ENCODE measurements around the gene POLRMT.

POLRMT gene

DNA sequence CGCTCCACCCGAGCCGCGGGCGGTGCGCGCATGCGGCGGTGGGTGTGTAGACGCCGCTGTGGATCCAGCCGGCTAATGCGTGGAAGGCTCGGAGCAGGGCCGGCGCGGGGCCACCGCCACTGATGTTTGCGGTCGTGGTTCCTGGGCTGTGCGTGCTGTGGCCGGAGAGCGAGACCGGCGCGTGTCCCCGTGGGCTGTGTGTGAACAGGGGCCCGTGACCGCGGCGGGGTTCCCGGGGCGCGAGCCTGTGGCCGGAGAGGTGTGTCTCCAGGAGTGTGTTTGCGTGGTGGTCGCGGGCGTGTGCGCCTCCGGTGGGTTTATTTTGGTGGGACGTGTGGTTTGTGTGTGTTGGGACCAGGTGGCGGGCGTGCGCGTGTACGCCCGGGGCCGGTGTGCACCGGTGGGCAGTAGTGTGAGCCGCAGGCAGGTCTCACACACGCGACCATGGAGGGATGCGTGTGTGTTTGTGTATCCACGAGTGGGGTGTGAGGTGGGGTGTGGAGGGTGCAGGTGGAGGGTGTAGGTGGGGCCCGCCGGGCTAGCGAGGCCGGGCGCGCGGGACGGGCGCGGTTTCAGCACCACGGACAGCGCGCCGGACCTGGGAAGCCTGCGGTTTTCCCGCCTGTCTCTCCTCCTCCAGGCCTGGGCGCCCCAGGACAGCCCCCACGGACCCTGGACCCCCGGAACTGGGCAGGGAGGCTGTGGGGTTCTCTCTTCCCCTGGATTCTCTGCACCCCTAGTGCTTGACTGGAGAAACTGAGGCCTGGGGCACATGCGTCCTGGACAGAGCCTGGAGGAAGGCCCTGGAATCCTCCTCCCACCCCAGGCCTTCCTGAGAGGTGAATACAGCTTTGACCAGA lies 42.0 kb downstream of the POLRMT start:
- DNase-seq (ENCODE audit: low spot score) = no peak
- ChIA-PET POLR2A (ENCODE audit: low non-redundant PET) (no interaction called here), CTCF (interaction anchor here (0.7 kb wide), 1 partner anchor 37 kb away, joined by 3 read pairs; no protein-coding TSS in a partner anchor)
- TF ChIP-seq, protein P1, sequence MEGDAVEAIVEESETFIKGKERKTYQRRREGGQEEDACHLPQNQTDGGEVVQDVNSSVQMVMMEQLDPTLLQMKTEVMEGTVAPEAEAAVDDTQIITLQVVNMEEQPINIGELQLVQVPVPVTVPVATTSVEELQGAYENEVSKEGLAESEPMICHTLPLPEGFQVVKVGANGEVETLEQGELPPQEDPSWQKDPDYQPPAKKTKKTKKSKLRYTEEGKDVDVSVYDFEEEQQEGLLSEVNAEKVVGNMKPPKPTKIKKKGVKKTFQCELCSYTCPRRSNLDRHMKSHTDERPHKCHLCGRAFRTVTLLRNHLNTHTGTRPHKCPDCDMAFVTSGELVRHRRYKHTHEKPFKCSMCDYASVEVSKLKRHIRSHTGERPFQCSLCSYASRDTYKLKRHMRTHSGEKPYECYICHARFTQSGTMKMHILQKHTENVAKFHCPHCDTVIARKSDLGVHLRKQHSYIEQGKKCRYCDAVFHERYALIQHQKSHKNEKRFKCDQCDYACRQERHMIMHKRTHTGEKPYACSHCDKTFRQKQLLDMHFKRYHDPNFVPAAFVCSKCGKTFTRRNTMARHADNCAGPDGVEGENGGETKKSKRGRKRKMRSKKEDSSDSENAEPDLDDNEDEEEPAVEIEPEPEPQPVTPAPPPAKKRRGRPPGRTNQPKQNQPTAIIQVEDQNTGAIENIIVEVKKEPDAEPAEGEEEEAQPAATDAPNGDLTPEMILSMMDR (conservative IDR thresholded peaks at IDR 0.05; ENCODE audit: low read depth) = no peak
- no peak overlapping the region for H3K27ac ChIP-seq

DNA sequence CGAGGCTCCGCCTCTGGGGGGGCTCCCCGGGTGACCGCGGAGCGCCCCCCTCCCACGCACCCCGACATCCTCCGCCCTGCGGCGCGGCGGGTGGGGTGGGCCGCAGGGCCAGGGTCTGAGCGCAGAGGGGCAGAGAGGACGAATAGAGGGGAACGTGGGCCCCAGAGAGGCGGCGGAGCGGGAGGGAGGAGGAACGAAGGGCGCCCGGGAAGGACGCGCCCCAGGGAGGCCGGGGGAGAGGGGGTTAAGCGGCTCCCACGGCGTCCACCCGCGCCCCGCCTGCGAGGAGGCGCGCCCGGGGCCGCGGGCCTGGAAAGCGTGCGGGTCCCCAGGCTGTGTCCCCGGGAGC lies 42.6 kb downstream of the POLRMT start:
- no peak for DNase-seq (ENCODE audit: low spot score)
- H3K27ac ChIP-seq = no peak overlapping the region
- ChIA-PET POLR2A (ENCODE audit: low non-redundant PET) (no interaction called here), CTCF (no interaction called here)
- TF ChIP-seq, protein P1 (conservative IDR thresholded peaks at IDR 0.05; ENCODE audit: low read depth) = no peak

DNA sequence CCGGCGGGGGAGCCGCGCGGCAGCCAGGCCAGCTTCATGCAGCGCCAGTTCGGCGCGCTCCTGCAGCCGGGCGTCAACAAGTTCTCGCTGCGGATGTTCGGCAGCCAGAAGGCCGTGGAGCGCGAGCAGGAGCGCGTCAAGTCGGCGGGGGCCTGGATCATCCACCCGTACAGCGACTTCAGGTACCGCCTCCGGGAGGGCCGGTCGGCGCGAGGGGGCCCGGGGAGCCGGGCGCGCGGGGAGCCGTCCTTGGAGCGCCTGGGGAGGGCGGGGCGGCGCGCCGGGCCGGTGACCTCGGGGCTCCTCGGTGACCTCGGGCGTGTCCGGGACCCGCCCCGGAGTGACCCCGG lies 43.0 kb downstream of the POLRMT start:
- POLR2A ChIA-PET (ENCODE audit: low non-redundant PET) = no interaction called here
- CTCF ChIA-PET = no interaction called here
- no peak for DNase-seq (ENCODE audit: low spot score)
- H3K27ac ChIP-seq = no peak overlapping the region
- TF ChIP-seq, protein P1 (conservative IDR thresholded peaks at IDR 0.05; ENCODE audit: low read depth) = no peak

DNA sequence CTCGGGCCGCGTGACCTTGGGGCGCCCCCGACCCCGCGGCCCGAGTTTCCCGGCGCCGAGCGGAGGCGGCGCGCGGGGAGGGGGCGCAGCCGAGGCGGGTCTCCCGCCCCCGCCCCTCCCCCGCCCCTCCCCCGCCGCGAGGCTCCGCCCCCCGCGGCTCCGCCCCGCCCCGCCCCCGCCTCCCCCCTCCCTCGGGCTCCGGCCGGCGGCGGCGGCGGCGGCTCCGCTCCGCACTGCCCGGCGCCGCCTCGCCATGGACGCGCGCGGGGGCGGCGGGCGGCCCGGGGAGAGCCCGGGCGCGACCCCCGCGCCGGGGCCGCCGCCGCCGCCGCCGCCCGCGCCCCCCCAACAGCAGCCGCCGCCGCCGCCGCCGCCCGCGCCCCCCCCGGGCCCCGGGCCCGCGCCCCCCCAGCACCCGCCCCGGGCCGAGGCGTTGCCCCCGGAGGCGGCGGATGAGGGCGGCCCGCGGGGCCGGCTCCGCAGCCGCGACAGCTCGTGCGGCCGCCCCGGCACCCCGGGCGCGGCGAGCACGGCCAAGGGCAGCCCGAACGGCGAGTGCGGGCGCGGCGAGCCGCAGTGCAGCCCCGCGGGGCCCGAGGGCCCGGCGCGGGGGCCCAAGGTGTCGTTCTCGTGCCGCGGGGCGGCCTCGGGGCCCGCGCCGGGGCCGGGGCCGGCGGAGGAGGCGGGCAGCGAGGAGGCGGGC lies 43.5 kb downstream of the POLRMT start, which contains the start of gene HCN2:
Gene HCN2, plus strand, starts transcription at position 189 of the 703 bp plus-strand sequence. Its CDS starts 65 bp downstream, at position 254.
- TF ChIP-seq, protein P1 (conservative IDR thresholded peaks at IDR 0.05; ENCODE audit: low read depth) = no peak
- H3K27ac ChIP-seq = peak within 1 kb of the TSS; percentile 57; the same call in 1 of the 2 replicates
- ChIA-PET CTCF (no interaction called here), POLR2A (ENCODE audit: low non-redundant PET) (no interaction called here)
- no peak for DNase-seq (ENCODE audit: low spot score)

DNA sequence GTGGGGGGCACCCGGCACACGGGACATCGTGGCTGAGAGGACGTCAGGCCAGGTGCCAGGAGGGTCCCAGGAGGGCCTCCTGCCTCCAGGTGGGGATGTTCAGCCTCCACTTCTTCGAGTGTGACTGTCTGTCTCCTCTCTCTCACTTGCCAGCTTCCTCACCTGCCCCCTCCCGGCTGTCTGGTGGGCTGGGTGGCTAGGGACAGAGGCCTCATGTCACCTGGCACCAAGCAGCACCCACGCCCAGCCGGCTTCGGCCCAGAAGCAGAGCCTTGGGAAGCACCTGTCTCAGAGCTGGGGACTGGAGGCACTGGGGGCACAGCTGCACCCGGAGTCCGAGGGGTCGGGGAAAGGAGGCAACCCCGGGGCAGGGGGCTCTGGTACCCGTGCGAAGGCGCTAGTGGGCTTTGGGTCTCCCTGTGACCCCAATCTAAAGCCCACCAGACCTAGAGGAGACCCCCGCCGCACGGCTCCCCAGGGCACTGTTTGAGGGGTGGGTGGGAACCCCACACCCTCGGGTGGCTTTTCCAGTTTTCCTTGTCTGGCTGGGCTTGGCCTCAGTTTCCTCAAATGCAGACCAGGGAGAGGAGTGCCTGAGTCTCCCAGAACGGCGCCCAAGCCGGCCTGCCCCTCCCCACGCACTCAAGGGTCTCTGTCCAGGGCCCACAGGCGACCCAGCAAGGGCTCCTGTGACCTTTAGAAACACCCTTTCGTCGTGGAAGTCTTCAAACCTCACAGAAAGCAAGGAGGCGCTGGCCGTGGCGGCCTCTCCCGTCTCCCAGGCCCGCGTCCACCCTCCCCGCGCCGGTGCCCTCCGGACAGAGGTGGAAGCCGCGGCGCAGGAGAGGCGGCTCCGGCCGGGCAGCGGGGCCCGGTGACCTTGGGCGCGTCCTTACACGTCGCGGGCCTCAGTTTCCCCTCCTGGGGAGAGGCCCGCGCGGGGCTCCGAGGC lies 44.3 kb downstream of the POLRMT start:
- ChIA-PET CTCF (interaction anchor here (0.7 to 0.9 kb wide), 3 partner anchors 27 to 154 kb away, joined by 3 to 4 read pairs (median 3); no protein-coding TSS in a partner anchor), POLR2A (ENCODE audit: low non-redundant PET) (interaction anchor here (1.0 kb wide), 1 partner anchor 12 kb away, joined by 3 read pairs; no protein-coding TSS in a partner anchor)
- no peak for DNase-seq (ENCODE audit: low spot score)
- TF ChIP-seq, protein P1 (conservative IDR thresholded peaks at IDR 0.05; ENCODE audit: low read depth) = no peak
- H3K27ac ChIP-seq = peak overlapping the region; percentile 57
